ENCODE results near the gene AP5Z1.

Gene AP5Z1

GRCh38 chr7:4834601-4835397, 59.4 kb downstream of the AP5Z1 start:
- DNase-seq (ENCODE audit: insufficient read length) (no peak), FAIRE-seq (no peak)
- TF ChIP-seq POLR2A (IDR thresholded peaks at IDR 0.05; ENCODE audit: low read depth, low read length) (no peak), TAF1 (IDR thresholded peaks at IDR 0.05; ENCODE audit: borderline replicate concordance, low read depth, low read length) (no peak), POLR2AphosphoS5 (IDR thresholded peaks at IDR 0.05; ENCODE audit: low read depth, low read length) (no peak)

GRCh38 chr7:4835398-4836205, 60.2 kb downstream of the AP5Z1 start:
- DNase-seq (ENCODE audit: insufficient read length) (no peak), FAIRE-seq (no peak)
- TF ChIP-seq TAF1 (IDR thresholded peaks at IDR 0.05; ENCODE audit: borderline replicate concordance, low read depth, low read length) (no peak), POLR2AphosphoS5 (IDR thresholded peaks at IDR 0.05; ENCODE audit: low read depth, low read length) (no peak), POLR2A (IDR thresholded peaks at IDR 0.05; ENCODE audit: low read depth, low read length) (no peak)

DNA sequence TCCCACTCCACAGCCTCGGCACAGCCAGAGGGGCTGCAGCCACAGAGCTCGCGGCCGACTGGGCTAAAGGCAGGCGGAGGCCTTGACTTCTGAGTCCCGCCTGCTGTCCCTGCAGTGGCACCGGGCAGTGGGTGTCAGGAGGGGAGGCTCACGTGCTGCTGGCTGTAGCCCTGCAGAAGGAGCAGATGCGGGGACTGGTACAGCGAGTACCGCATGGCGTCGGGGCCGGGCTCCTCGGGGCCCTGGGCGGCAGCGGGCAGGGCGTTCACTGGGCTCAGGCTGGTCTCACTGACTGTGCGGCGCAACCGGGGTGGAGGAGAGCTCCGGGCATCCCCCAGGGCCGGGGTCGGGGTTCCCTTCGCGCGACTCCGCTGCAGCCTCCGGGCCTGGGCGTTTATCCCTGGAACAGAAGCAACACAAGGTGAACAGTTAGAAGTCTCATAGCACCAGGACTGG, 60.8 kb downstream of the AP5Z1 start:
- FAIRE-seq (no peak), DNase-seq (ENCODE audit: insufficient read length) (no peak)
- TF ChIP-seq POLR2A (IDR thresholded peaks at IDR 0.05; ENCODE audit: low read depth, low read length) = no peak
- TF ChIP-seq POLR2AphosphoS5 (IDR thresholded peaks at IDR 0.05; ENCODE audit: low read depth, low read length) = no peak
- TF ChIP-seq TAF1 (IDR thresholded peaks at IDR 0.05; ENCODE audit: borderline replicate concordance, low read depth, low read length) = no peak

GRCh38 chr7:4837041-4837802, 61.8 kb downstream of the AP5Z1 start:
- FAIRE-seq = no peak
- TF ChIP-seq TAF1 (IDR thresholded peaks at IDR 0.05; ENCODE audit: borderline replicate concordance, low read depth, low read length) (no peak), POLR2A (IDR thresholded peaks at IDR 0.05; ENCODE audit: low read depth, low read length) (no peak), POLR2AphosphoS5 (IDR thresholded peaks at IDR 0.05; ENCODE audit: low read depth, low read length) (no peak)
- no peak for DNase-seq (ENCODE audit: insufficient read length)

DNA sequence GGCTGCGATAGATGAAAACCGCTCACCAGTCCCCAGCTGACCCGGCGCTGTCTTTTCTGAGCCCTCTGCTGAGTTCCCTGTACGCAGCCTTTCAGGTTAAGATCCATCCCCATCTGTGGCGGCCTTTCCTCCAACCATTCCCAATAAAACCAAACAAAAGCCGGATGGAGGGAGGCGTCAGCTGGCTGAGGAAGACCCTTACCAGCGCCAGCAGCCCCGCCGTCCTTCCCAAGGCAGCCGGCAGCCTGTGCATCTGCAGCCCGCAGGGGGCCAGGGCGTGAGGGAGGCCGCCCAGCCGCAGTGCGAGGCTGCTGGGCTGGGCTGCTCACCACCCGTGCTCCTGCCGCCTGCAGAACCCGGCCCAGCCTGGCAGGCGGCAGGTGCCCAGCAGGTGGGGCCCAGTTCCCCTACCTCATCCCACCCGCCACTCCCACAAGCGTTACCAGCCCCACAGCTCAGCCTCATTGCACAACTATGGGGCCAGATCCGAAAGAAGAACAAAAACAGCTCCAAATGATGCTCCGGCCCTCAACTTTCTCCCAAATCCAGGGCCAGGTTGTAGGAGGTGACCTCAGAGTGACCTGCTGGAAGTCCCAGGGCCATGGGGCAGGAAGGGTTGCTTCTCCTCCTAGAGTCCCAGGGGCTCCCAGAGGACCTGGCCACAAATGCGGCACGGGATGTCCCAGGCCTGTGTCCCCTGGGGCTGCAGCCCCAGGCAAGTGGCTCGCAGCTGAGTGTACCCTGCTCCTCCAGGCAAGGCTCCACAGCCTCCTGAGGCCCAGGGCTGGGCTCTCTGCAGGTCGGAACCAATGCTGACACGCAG, 62.6 kb downstream of the AP5Z1 start:
- no peak for TF ChIP-seq POLR2AphosphoS5 (IDR thresholded peaks at IDR 0.05; ENCODE audit: low read depth, low read length)
- TF ChIP-seq TAF1 (IDR thresholded peaks at IDR 0.05; ENCODE audit: borderline replicate concordance, low read depth, low read length) = no peak
- TF ChIP-seq POLR2A (IDR thresholded peaks at IDR 0.05; ENCODE audit: low read depth, low read length) = no peak
- FAIRE-seq (no peak), DNase-seq (ENCODE audit: insufficient read length) (no peak)

GRCh38 chr7:4838626-4839334, 63.4 kb downstream of the AP5Z1 start:
- TF ChIP-seq TAF1 (IDR thresholded peaks at IDR 0.05; ENCODE audit: borderline replicate concordance, low read depth, low read length) (no peak), POLR2A (IDR thresholded peaks at IDR 0.05; ENCODE audit: low read depth, low read length) (no peak), POLR2AphosphoS5 (IDR thresholded peaks at IDR 0.05; ENCODE audit: low read depth, low read length) (no peak)
- DNase-seq (ENCODE audit: insufficient read length) = no peak
- no peak for FAIRE-seq

DNA sequence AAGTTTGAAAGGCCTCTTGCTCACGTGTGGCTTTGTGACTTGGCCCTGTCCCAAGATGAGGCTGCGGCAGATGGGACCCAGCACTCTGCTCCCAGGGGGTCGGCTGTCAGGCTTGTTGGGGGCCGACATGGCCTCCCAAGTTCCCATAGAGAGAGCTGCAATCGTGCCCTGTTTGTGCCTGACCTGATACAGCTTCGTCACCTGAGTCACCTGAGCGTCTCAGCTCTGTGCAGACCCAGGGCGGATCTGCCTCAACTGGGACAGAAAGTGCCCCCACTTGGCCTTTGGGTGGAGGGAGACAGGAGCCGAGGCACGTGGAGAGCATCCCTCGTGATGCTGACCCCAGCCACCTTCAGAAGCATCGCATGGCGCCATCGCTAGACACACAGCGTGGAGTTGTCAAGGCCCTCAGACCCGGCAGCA, 64.7 kb downstream of the AP5Z1 start:
- TF ChIP-seq POLR2AphosphoS5 (IDR thresholded peaks at IDR 0.05; ENCODE audit: low read depth, low read length) = no peak
- no peak for TF ChIP-seq POLR2A (IDR thresholded peaks at IDR 0.05; ENCODE audit: low read depth, low read length)
- no peak for TF ChIP-seq TAF1 (IDR thresholded peaks at IDR 0.05; ENCODE audit: borderline replicate concordance, low read depth, low read length)
- no peak for DNase-seq (ENCODE audit: insufficient read length)
- FAIRE-seq = no peak
